A673 (cell line): ENCODE results near the gene LYPD8. TPM values are rescaled to one million over a fixed set of nuclear protein-coding genes. Genes with fewer than 3 reads are reported as not detected.

ENCODE experiments used
- BruUV-seq: library from RNA; stranded (reverse); fragments of 400-500 nt; replicated peaks from 2 replicates; lab custom pipeline; 2021; lab: Mats Ljungman, UMichigan
- CTCF ChIA-PET: fragments of 300-600 bp; sonication (Branson Sonifier 250); formaldehyde crosslinking; loops from one replicate; lab custom pipeline; 2022; ENCODE audit warnings: antibody characterized with exemption; lab: Charles Lee
- POLR2A ChIA-PET: fragments of 300-600 bp; sonication (Branson Sonifier 250); formaldehyde crosslinking; loops from one replicate; lab custom pipeline; 2022; ENCODE audit warnings: antibody characterized with exemption; ENCODE audit not compliant: low non-redundant PET; lab: Charles Lee
- DNase-seq: peaks from one replicate; pipeline ENCODE4 v3.0.0-alpha.2; 2015; ENCODE audit warnings: low spot score
- H3K27ac ChIP-seq: fragments of 200-600 bp; sonication (generic); 2 replicates; pipeline ENCODE4 v1.5.1; 2016; ENCODE audit warnings: mixed run types, low read depth, mild to moderate bottlenecking, mixed read lengths, antibody characterized with exemption, low read length; ENCODE audit not compliant: poor library complexity, severe bottlenecking
- H3K27me3 ChIP-seq: fragments of 200-600 bp; sonication (generic); replicated peaks from 2 replicates; pipeline ENCODE4 v1.6.1; 2017; ENCODE audit warnings: mixed run types, low read depth, mild to moderate bottlenecking, mixed read lengths, antibody characterized with exemption, low read length; ENCODE audit not compliant: insufficient read depth, poor library complexity
- H3K36me3 ChIP-seq: fragments of 200-600 bp; sonication (generic); 2 replicates; pipeline ENCODE4 v1.6.1; 2016; ENCODE audit warnings: mixed run types, mild to moderate bottlenecking, mixed read lengths, antibody characterized with exemption, low read length; ENCODE audit not compliant: insufficient read depth, poor library complexity, severe bottlenecking
- H3K4me1 ChIP-seq: fragments of 200-600 bp; sonication (generic); 2 replicates; pipeline ENCODE4 v1.6.1; 2017; ENCODE audit warnings: mixed run types, mild to moderate bottlenecking, mixed read lengths, antibody characterized with exemption, low read length; ENCODE audit not compliant: insufficient read depth, poor library complexity, severe bottlenecking
- H3K4me3 ChIP-seq: fragments of 200-600 bp; sonication (generic); 2 replicates; pipeline ENCODE4 v1.5.1; 2016; ENCODE audit warnings: low read depth, mixed run types, mild to moderate bottlenecking, mixed read lengths, low read length; ENCODE audit not compliant: poor library complexity, severe bottlenecking
- H3K9me3 ChIP-seq: fragments of 200-600 bp; sonication (generic); 2 replicates; pipeline ENCODE4 v1.6.1; 2016; ENCODE audit warnings: mixed run types, low read depth, mild to moderate bottlenecking, mixed read lengths, antibody characterized with exemption, low read length; ENCODE audit not compliant: poor library complexity, severe bottlenecking
- EZH2 ChIP-seq: fragments of 200-600 bp; sonication (generic); IDR thresholded peaks from 2 replicates; pipeline ENCODE4 v1.6.1; 2017; ENCODE audit warnings: borderline replicate concordance, low read depth, mild to moderate bottlenecking, mixed read lengths, antibody characterized with exemption, low read length; ENCODE audit not compliant: poor library complexity, severe bottlenecking
- intact Hi-C: fragments of 100-400 bp; cut with micrococcal nuclease; formaldehyde crosslinking; loops from one replicate; pipeline ENCODE4 v1.10.0; 2022; ENCODE audit not compliant: unreplicated experiment
- total RNA-seq: library from RNA; stranded (reverse); gene quantifications from 2 replicates; pipeline ENCODE4 v1.2.3, GENCODE V29; 2021
- TF ChIP-seq, protein P1 (sequence below): fragments of 300-800, 200-600 bp; sonication (generic); conservative IDR thresholded peaks from 2 replicates; pipeline ENCODE4 v1.5.1; 2017; ENCODE audit warnings: low read depth, mild to moderate bottlenecking, antibody characterized with exemption, low read length, moderate library complexity, mixed read lengths

The LYPD8 gene
- total RNA-seq, 1 experiment from 2014 or later: not detected

GRCh38 chr1:248756636-248757035, 1.1 kb upstream of the LYPD8 start:
- ChIA-PET POLR2A (no interaction called here), CTCF (no interaction called here)
- no peaks in the 10 kb centered on the region for H3K36me3 ChIP-seq
- BruUV-seq: no TSS peak
- no peaks in the 10 kb centered on the region for H3K27me3 ChIP-seq
- no peaks in the 10 kb centered on the region for H3K4me1 ChIP-seq
- H3K27ac ChIP-seq: no peak overlapping the region
- intact Hi-C loops: no loop called here
- no peak for TF ChIP-seq EZH2
- TF ChIP-seq, protein P1, sequence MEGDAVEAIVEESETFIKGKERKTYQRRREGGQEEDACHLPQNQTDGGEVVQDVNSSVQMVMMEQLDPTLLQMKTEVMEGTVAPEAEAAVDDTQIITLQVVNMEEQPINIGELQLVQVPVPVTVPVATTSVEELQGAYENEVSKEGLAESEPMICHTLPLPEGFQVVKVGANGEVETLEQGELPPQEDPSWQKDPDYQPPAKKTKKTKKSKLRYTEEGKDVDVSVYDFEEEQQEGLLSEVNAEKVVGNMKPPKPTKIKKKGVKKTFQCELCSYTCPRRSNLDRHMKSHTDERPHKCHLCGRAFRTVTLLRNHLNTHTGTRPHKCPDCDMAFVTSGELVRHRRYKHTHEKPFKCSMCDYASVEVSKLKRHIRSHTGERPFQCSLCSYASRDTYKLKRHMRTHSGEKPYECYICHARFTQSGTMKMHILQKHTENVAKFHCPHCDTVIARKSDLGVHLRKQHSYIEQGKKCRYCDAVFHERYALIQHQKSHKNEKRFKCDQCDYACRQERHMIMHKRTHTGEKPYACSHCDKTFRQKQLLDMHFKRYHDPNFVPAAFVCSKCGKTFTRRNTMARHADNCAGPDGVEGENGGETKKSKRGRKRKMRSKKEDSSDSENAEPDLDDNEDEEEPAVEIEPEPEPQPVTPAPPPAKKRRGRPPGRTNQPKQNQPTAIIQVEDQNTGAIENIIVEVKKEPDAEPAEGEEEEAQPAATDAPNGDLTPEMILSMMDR: no peak
- no peak for DNase-seq
- H3K4me3 ChIP-seq: no peak overlapping the region
- no peaks in the 10 kb centered on the region for H3K9me3 ChIP-seq

- CTCF ChIA-PET: no interaction called here
Measured at GRCh38 chr1:248756151-248756550, 592 bp upstream of the LYPD8 start.

DNA sequence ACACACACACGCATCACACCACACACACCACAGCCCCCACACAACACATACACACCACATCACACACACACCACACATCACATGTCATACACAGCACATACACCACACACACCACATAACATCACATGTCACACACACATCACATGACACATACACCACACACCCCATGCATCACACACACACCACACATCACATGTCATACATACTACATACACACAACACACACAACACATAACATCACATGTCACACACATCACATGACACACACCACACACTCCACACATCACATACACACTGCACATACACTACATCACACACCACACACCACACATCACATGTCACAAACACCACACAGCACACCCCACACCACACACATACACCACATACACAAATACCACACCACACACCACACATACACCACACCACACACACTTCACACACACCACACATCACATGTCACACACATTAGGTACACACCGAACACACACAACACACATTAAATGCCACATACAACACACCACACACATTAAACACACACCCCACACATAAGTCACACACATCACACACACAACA, 1.8 kb downstream of the LYPD8 start:
- Histone ChIP-seq H3K36me3 (no peaks in the 10 kb centered on the region), H3K4me3 (no peak overlapping the region), H3K4me1 (no peaks in the 10 kb centered on the region), H3K9me3 (no peaks in the 10 kb centered on the region), H3K27me3 (no peaks in the 10 kb centered on the region), H3K27ac (no peak overlapping the region)
- intact Hi-C loops: no loop called here
- ChIA-PET POLR2A (no interaction called here), CTCF (no interaction called here)
- TF ChIP-seq, protein P1: no peak
- no peak for TF ChIP-seq EZH2
- no peak for DNase-seq
- BruUV-seq: no TSS peak

More at GRCh38 chr1:248756151-248756550, 592 bp upstream of the LYPD8 start:
- DNase-seq: no peak
- H3K9me3 ChIP-seq: no peaks in the 10 kb centered on the region
- no peaks in the 10 kb centered on the region for H3K36me3 ChIP-seq
- TF ChIP-seq EZH2: no peak
- TF ChIP-seq, protein P1: no peak
- H3K27me3 ChIP-seq: no peaks in the 10 kb centered on the region
- no peak overlapping the region for H3K27ac ChIP-seq
- intact Hi-C loops: no loop called here
- POLR2A ChIA-PET: no interaction called here
- H3K4me1 ChIP-seq: no peaks in the 10 kb centered on the region
- H3K4me3 ChIP-seq: no peak overlapping the region
- BruUV-seq: no TSS peak
